RPMI8226 (cell line): ENCODE measurements around the gene GYS1.
"Not testable (repeated sequence)": the region's sequence is repeated elsewhere in the genome, so short reads cannot be mapped to it uniquely, and the experiment has no call there.

Experiments used
- DNase-seq: peaks from one replicate; pipeline ENCODE4 v3.0.0-alpha.2; 2015

The GYS1 gene

GRCh38 chr19:48993175-48994034, at the start of gene GYS1, which contains the start of gene RUVBL2:
TSS of gene GYS1 (minus strand) at chr19:48993309. CDS start at chr19:48993112, 197 bp downstream.
TSS of gene RUVBL2 (plus strand) at chr19:48993887. CDS start at chr19:48993912, 25 bp downstream.
- peak; percentile 98 for DNase-seq

GRCh38 chr19:49042666-49043065, 49.6 kb upstream of the GYS1 start:
- DNase-seq = not testable (repeated sequence)

GRCh38 chr19:49042177-49042576, 49.1 kb upstream of the GYS1 start:
- no peak for DNase-seq

GRCh38 chr19:49039736-49040135, 46.6 kb upstream of the GYS1 start:
- DNase-seq = not testable (repeated sequence)

- not testable (repeated sequence) for DNase-seq
Observed at GRCh38 chr19:49038557-49039276, 45.6 kb upstream of the GYS1 start.

- not testable (repeated sequence) for DNase-seq
Observed at GRCh38 chr19:49038111-49038510, 45.0 kb upstream of the GYS1 start.

GRCh38 chr19:49036815-49037214, 43.7 kb upstream of the GYS1 start, which contains the start of gene CGB1:
TSS of gene CGB1 (minus strand) at chr19:49036895. CDS start at chr19:49036711, 184 bp downstream.
- DNase-seq = not testable (repeated sequence)

GRCh38 chr19:49031642-49032301, 38.7 kb upstream of the GYS1 start, which contains the start of gene CGB2:
TSS of gene CGB2 (plus strand) at chr19:49031890. CDS start at chr19:49032096, 206 bp downstream.
- DNase-seq = peak; percentile 40

GRCh38 chr19:49030323-49030722, 37.2 kb upstream of the GYS1 start:
- DNase-seq = not testable (repeated sequence)

GRCh38 chr19:49029749-49030148, 36.6 kb upstream of the GYS1 start:
- DNase-seq = not testable (repeated sequence)

GRCh38 chr19:49028686-49029085, 35.6 kb upstream of the GYS1 start:
- DNase-seq = not testable (repeated sequence)

- not testable (repeated sequence) for DNase-seq
Observed at GRCh38 chr19:49025599-49025998, 32.5 kb upstream of the GYS1 start.

GRCh38 chr19:49025088-49025487, 32.0 kb upstream of the GYS1 start:
- DNase-seq = not testable (repeated sequence)

- DNase-seq = not testable (repeated sequence)
Observed at GRCh38 chr19:49024233-49024632, 31.1 kb upstream of the GYS1 start, which contains the start of gene CGB3. TSS of gene CGB3 (minus strand) at chr19:49024333. CDS start at chr19:49023971, 362 bp downstream.

GRCh38 chr19:49022116-49022515, 29.0 kb upstream of the GYS1 start:
- no peak for DNase-seq

GRCh38 chr19:49020931-49021895, 28.1 kb upstream of the GYS1 start:
- no peak for DNase-seq

- no peak for DNase-seq
Observed at GRCh38 chr19:49020342-49020741, 27.2 kb upstream of the GYS1 start.

GRCh38 chr19:49019242-49019932, 26.3 kb upstream of the GYS1 start:
- DNase-seq = peak; percentile 75

GRCh38 chr19:49018388-49019241, 25.5 kb upstream of the GYS1 start:
- not testable (repeated sequence) for DNase-seq
